Karpas-422 (cell line): ENCODE data around the gene BTAF1. TPM values are rescaled to one million over a fixed set of nuclear protein-coding genes. Genes with fewer than 3 reads are reported as not detected.
A peak's percentile ranks its signal among the peaks of the same experiment; 100 is the strongest.

ENCODE experiments used
- DNase-seq: peaks from one replicate; pipeline ENCODE4 v3.0.0-alpha.2; 2015
- H2AFZ ChIP-seq: fragments of 200-600 bp; sonication (generic); 2 replicates; pipeline ENCODE4 v1.6.1; 2014; ENCODE audit warnings: antibody characterized with exemption, low read length, mixed read lengths
- H3K27ac ChIP-seq: fragments of 200-600 bp; sonication (generic); 2 replicates; pipeline ENCODE4 v1.5.1; 2014; ENCODE audit warnings: mild to moderate bottlenecking, low read length, moderate library complexity
- H3K27me3 ChIP-seq: fragments of 200-600 bp; sonication (generic); 2 replicates; pipeline ENCODE4 v1.6.1; 2014; ENCODE audit warnings: low read length, mixed read lengths
- H3K36me3 ChIP-seq: fragments of 200-600 bp; sonication (generic); 2 replicates; pipeline ENCODE4 v1.6.1; 2014; ENCODE audit warnings: low read length, mixed read lengths; ENCODE audit not compliant: insufficient read depth
- H3K4me1 ChIP-seq: fragments of 200-600 bp; sonication (generic); 2 replicates; pipeline ENCODE4 v1.6.1; 2014; ENCODE audit warnings: mild to moderate bottlenecking, low read length, mixed read lengths
- H3K4me2 ChIP-seq: fragments of 200-600 bp; sonication (generic); 2 replicates; pipeline ENCODE4 v1.6.1; 2014; ENCODE audit warnings: low read length, low read depth, mild to moderate bottlenecking; ENCODE audit not compliant: poor library complexity, severe bottlenecking
- H3K4me3 ChIP-seq: fragments of 200-600 bp; sonication (generic); 2 replicates; pipeline ENCODE4 v1.5.1; 2014; ENCODE audit warnings: mild to moderate bottlenecking, antibody characterized with exemption, low read length, mixed read lengths
- H3K79me2 ChIP-seq: fragments of 200-600 bp; sonication (generic); 2 replicates; pipeline ENCODE4 v1.6.1; 2014; ENCODE audit warnings: mild to moderate bottlenecking, low read length, mixed read lengths
- H3K9ac ChIP-seq: fragments of 200-600 bp; sonication (generic); 2 replicates; pipeline ENCODE4 v1.6.0; 2014; ENCODE audit warnings: low read length
- H3K9me2 ChIP-seq: fragments of 200-600 bp; sonication (generic), shearing (Covaris generic); replicated peaks from 2 replicates; pipeline ENCODE4 v1.6.0; 2014; ENCODE audit warnings: mild to moderate bottlenecking, low read length, moderate library complexity; ENCODE audit not compliant: insufficient read depth
- H3K9me3 ChIP-seq: fragments of 300-700, 200-600 bp; sonication (generic); 2 replicates; pipeline ENCODE4 v1.6.1; 2014; ENCODE audit warnings: low read length, mixed read lengths
- H4K20me1 ChIP-seq: fragments of 200-600 bp; sonication (generic); 2 replicates; pipeline ENCODE4 v1.6.1; 2014; ENCODE audit warnings: mild to moderate bottlenecking, antibody characterized with exemption, low read length, low read depth; ENCODE audit not compliant: insufficient read depth
- total RNA-seq: library from RNA; depleted of rRNA; stranded (reverse); fragments of >200 nt; shearing (Covaris generic); gene quantifications from 2 replicates; pipeline ENCODE4 v1.2.3, GENCODE V29; 2014; ENCODE audit warnings: low replicate concordance

Gene BTAF1
- total RNA-seq, 1 experiment from 2014 or later = 65.7 TPM

DNA sequence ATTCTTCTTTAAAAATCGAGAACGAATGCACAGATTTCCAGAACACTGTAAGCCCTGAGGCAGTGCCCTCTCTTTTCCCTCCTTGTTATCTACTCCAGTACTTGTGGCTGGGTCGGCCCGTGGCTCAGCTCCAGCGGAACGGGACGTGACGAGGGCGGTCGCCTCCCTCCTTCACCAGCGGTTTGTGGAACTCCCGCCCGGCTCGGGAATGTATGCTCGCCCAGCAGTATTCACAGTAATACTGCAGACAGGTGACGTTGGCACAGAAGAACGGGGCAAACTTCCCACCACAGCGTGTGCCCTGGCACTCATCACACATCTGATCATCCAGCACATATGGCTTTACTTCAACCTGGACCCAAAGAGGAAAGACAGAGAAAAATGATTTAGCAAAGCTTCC is 128.5 kb downstream of the BTAF1 start:
- Histone ChIP-seq H3K79me2 (0 out of 2 replicates have a peak, but pooled peaks cover 6% of the 10 kb centered on the region), H3K9me3 (no peaks in the 10 kb centered on the region), H2AFZ (no peak overlapping the region), H4K20me1 (no peaks in the 10 kb centered on the region), H3K4me1 (peaks cover 35% of the 10 kb centered on the region), H3K27me3 (no peaks in the 10 kb centered on the region), H3K4me3 (no peak overlapping the region), H3K36me3 (no peaks in the 10 kb centered on the region), H3K27ac (no peak overlapping the region), H3K9me2 (no peaks in the 10 kb centered on the region), H3K9ac (no peak overlapping the region), H3K4me2 (no peak overlapping the region)
- no peak for DNase-seq

DNA sequence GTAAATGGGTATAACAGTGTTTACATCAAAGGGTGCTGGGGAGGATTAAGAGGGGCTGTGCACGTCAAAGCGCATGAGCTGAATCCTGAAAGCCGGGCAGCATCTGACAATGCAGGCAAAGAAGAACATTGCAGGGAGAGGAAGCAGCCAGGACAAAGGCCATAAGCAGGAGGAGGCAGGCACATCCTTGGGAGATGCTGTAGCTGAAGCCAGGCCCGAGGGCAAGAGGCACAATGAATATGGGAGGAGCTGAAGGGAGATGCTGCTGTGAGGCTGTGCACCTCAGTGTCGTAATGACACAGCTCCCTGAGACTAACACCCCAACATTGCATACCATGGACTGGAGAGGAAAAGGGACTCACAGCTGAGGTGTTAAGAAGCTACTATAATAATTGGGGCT is 129.2 kb downstream of the BTAF1 start:
- no peaks in the 10 kb centered on the region for H4K20me1 ChIP-seq
- H3K27ac ChIP-seq = no peak overlapping the region
- H3K27me3 ChIP-seq = no peaks in the 10 kb centered on the region
- no peaks in the 10 kb centered on the region for H3K9me3 ChIP-seq
- H3K9ac ChIP-seq = no peak overlapping the region
- no peak overlapping the region for H3K4me2 ChIP-seq
- H3K36me3 ChIP-seq = no peaks in the 10 kb centered on the region
- H3K9me2 ChIP-seq = no peaks in the 10 kb centered on the region
- H3K79me2 ChIP-seq = 0 out of 2 replicates have a peak, but pooled peaks cover 6% of the 10 kb centered on the region
- H2AFZ ChIP-seq = no peak overlapping the region
- no peak overlapping the region for H3K4me3 ChIP-seq
- no peak for DNase-seq
- peaks cover 28% of the 10 kb centered on the region for H3K4me1 ChIP-seq

DNA sequence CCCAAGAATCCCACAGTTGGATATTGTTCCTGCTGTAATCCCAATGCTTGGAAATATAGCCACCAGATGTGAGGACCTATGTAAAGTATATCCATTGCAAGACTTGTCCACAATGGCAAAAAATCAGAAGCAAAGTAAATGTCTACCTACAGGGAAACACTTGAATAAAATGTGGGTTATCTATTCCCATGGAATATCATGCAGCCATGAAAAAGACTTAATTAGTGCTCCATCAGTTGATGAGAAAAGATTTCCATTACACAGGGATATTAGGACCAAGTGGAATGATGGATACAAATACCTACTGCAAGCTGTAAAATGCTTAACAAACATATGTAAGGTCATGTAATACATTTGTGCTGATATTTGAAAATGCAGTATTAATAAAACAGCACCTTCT is 131.2 kb downstream of the BTAF1 start:
- Histone ChIP-seq H3K27ac (no peak overlapping the region), H3K9me3 (no peaks in the 10 kb centered on the region), H3K4me2 (no peak overlapping the region), H3K27me3 (no peaks in the 10 kb centered on the region), H3K36me3 (no peaks in the 10 kb centered on the region), H4K20me1 (no peaks in the 10 kb centered on the region), H3K9ac (no peak overlapping the region), H3K79me2 (0 out of 2 replicates have a peak, but pooled peaks cover 6% of the 10 kb centered on the region), H3K9me2 (no peaks in the 10 kb centered on the region), H3K4me3 (no peak overlapping the region), H3K4me1 (peaks cover 8% of the 10 kb centered on the region), H2AFZ (no peak overlapping the region)
- no peak for DNase-seq

DNA sequence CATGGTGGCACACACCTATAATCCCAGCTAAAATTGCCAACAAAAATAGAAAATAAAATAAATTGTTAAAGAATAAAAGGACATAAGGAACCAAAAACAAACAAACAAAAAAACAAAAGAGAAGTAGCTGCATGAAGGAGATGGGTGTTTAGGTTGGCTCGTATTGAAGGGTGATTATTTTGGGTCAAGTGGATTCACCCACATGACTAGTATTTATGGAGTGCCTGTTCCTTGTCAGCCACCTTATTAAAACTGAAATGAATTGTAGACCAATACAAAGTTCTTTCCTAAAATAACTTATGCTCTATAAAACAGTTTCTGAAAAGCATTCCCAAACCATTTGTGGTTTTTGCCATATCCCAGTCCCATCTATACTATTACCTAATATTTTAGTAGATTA is 138.7 kb downstream of the BTAF1 start:
- H3K36me3 ChIP-seq = no peaks in the 10 kb centered on the region
- no peak overlapping the region for H3K4me2 ChIP-seq

DNA sequence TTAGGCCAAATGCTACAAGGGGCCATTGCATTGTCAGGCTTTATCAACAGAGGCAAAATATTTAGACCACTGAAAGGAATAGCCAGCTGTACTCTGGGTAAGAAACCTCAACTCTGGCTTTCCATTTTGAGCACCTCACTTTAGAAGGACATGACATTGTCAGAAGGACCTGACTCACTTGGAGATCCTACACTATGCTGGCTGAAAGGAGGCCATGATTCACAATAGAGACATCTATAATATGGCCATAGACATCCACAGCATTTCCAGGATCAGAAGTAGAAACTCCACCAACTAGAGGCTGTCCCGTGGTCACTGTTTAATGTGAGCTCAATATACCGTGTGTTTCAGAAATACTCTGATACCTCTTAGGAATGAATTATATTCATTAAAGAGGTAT is 140.9 kb downstream of the BTAF1 start:
- H3K36me3 ChIP-seq = no peaks in the 10 kb centered on the region
- no peak overlapping the region for H3K9ac ChIP-seq
- H3K9me3 ChIP-seq = no peaks in the 10 kb centered on the region
- peaks cover 7% of the 10 kb centered on the region for H3K4me1 ChIP-seq
- H2AFZ ChIP-seq = no peak overlapping the region
- DNase-seq = no peak
- H4K20me1 ChIP-seq = no peaks in the 10 kb centered on the region
- H3K79me2 ChIP-seq = no peaks in the 10 kb centered on the region; the same call in 1 of the 2 replicates
- H3K4me2 ChIP-seq = no peak overlapping the region
- no peak overlapping the region for H3K27ac ChIP-seq
- no peaks in the 10 kb centered on the region for H3K9me2 ChIP-seq
- H3K4me3 ChIP-seq = no peak overlapping the region
- H3K27me3 ChIP-seq = no peaks in the 10 kb centered on the region

More for the DNA sequence above, 138.7 kb downstream of the BTAF1 start:
- Histone ChIP-seq H3K9me2 (no peaks in the 10 kb centered on the region), H3K79me2 (no peaks in the 10 kb centered on the region; the same call in 1 of the 2 replicates), H3K4me1 (peaks cover 7% of the 10 kb centered on the region), H4K20me1 (no peaks in the 10 kb centered on the region), H3K9me3 (no peaks in the 10 kb centered on the region), H3K4me3 (no peak overlapping the region), H3K27ac (no peak overlapping the region), H3K9ac (no peak overlapping the region), H2AFZ (no peak overlapping the region), H3K27me3 (no peaks in the 10 kb centered on the region)
- no peak for DNase-seq

DNA sequence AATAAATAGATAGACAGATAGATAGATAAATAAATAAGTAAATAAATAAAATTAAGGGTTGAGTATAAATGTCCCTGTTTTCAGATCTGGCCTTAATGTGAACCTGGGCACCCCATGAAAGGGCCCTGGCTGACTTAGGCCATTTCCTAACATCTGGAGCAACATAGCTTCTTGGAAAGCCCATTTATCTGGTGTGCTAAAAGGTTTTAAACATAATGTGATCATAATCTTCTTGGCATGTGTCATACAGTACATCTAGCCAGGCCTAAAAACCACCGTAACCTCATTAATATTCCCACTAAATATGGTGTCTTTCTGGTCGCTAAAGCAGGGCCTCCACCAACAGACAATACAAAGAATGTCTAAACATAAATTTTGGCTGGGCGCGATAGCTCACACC is 142.8 kb downstream of the BTAF1 start:
- Histone ChIP-seq H4K20me1 (no peaks in the 10 kb centered on the region), H3K9me2 (no peaks in the 10 kb centered on the region), H3K79me2 (no peaks in the 10 kb centered on the region), H3K27ac (no peak overlapping the region), H3K4me3 (no peak overlapping the region), H3K4me1 (no peaks in the 10 kb centered on the region), H3K4me2 (no peak overlapping the region), H2AFZ (no peak overlapping the region), H3K9ac (no peak overlapping the region), H3K36me3 (no peaks in the 10 kb centered on the region), H3K9me3 (no peaks in the 10 kb centered on the region), H3K27me3 (no peaks in the 10 kb centered on the region)
- no peak for DNase-seq

DNA sequence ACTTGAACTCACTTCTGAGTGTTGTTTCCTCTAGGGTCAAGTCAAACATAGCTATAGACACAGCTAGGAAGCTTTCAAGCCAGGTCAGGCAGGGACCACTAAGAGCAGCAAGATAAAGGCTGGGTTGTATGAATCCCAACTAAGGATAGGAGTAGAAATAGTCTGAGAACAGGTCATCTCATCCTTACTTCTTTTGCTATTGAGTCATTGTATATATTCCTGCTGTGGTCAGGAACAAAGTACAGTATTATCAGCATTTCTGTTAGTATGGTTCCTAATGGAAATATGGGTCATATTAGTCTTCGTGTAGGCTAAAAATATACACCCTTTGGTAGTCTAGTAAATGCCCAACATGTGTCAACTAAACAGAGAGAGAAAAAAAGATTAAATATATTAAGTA is 145.3 kb downstream of the BTAF1 start:
- no peak overlapping the region for H2AFZ ChIP-seq
- no peak overlapping the region for H3K4me2 ChIP-seq
- no peak overlapping the region for H3K4me3 ChIP-seq
- H3K27me3 ChIP-seq = no peaks in the 10 kb centered on the region
- H3K9me3 ChIP-seq = no peaks in the 10 kb centered on the region
- H3K9me2 ChIP-seq = no peaks in the 10 kb centered on the region
- no peak for DNase-seq
- H4K20me1 ChIP-seq = no peaks in the 10 kb centered on the region
- no peaks in the 10 kb centered on the region for H3K79me2 ChIP-seq
- no peak overlapping the region for H3K9ac ChIP-seq
- H3K27ac ChIP-seq = no peak overlapping the region
- H3K4me1 ChIP-seq = peaks cover 8% of the 10 kb centered on the region
- no peaks in the 10 kb centered on the region for H3K36me3 ChIP-seq

DNA sequence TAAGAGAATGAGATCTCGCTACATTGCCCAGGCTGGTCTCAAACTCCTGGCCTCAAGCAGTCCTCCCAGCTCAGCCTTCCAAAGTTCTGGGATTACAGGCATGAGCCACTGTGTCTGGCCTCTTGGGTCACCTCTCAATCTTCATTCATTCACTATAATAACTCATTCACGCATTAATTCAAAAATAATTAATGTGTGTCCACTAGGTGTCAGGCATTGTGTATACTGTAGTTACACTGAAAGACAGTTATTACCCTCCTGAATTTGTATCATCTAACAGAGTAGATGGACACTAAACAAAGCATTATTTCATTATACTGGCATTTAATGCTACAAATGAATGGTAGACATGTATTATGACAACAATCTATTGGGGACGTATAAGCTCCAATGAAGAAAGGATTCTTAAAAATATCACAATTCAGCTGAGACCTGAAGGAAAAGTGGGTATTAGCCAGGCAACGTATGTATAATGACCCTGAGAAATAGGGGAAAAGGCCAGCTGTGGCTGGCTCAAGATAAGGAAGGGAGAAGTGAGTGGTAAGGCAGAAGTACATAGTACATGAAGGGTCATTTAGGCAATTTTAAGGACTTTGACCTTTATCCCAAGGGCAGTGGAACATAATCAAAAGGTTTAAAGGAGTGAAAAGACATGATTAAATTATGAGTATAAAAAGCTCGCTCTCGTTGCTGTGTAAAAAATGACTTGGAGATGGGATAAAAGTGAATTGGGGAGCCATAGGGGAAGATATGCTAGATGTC is 150.7 kb downstream of the BTAF1 start:
- H3K36me3 ChIP-seq = no peaks in the 10 kb centered on the region
- peaks cover 8% of the 10 kb centered on the region for H3K4me1 ChIP-seq
- H3K4me3 ChIP-seq = no peak overlapping the region
- peak; percentile 52 for DNase-seq
- no peak overlapping the region for H3K27ac ChIP-seq
- no peaks in the 10 kb centered on the region for H3K9me3 ChIP-seq
- no peaks in the 10 kb centered on the region for H3K9me2 ChIP-seq
- H3K4me2 ChIP-seq = no peak overlapping the region
- H4K20me1 ChIP-seq = no peaks in the 10 kb centered on the region
- H3K9ac ChIP-seq = no peak overlapping the region
- H2AFZ ChIP-seq = no peak overlapping the region
- no peaks in the 10 kb centered on the region for H3K27me3 ChIP-seq
- no peaks in the 10 kb centered on the region for H3K79me2 ChIP-seq
